Measurements from ENCODE around the gene SIX6. TPM values are rescaled to one million over a fixed set of nuclear protein-coding genes. Genes with fewer than 3 reads are reported as not detected.
A peak's percentile ranks its signal among the peaks of the same experiment; 100 is the strongest.

Gene SIX6
- total and polyA plus RNA-seq, 10 donors: not detected

DNA sequence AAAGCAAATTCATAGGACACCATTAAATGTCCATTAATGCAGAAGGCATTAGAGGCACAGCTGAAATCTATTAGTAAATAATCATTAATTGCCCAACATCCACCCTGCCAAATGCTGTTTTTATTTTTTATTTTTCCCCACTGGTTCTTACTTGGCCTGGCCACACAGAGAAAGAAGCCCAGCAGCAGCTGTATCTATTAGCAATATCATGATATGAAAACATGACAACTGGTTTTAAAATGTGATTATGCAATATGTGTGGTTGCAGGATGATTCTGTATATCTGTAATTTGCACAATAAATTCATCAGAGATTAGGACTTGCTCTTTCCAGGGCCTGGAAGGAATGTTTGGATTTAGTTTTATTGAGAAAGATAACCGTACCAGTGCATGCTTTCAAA is 44.9 kb downstream of the SIX6 start:
- no peaks in the 10 kb centered on the region for H3K4me1 ChIP-seq
- H3K4me3 ChIP-seq: no peak overlapping the region
- TF ChIP-seq, protein P1, sequence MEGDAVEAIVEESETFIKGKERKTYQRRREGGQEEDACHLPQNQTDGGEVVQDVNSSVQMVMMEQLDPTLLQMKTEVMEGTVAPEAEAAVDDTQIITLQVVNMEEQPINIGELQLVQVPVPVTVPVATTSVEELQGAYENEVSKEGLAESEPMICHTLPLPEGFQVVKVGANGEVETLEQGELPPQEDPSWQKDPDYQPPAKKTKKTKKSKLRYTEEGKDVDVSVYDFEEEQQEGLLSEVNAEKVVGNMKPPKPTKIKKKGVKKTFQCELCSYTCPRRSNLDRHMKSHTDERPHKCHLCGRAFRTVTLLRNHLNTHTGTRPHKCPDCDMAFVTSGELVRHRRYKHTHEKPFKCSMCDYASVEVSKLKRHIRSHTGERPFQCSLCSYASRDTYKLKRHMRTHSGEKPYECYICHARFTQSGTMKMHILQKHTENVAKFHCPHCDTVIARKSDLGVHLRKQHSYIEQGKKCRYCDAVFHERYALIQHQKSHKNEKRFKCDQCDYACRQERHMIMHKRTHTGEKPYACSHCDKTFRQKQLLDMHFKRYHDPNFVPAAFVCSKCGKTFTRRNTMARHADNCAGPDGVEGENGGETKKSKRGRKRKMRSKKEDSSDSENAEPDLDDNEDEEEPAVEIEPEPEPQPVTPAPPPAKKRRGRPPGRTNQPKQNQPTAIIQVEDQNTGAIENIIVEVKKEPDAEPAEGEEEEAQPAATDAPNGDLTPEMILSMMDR (IDR thresholded peaks at IDR 0.05 in 8 of 11, conservative IDR thresholded peaks at IDR 0.05 in 3 of 11): no peak
- no peak for TF ChIP-seq POLR2AphosphoS5 (IDR thresholded peaks at IDR 0.05)
- H3K27me3 ChIP-seq (replicated peaks in 1 of 7): peaks cover 0 to 28% (median 0%) of the 10 kb centered on the region in 7 donors
- intact Hi-C loops (cut with DNase I; ENCODE audit: low total_unique reads): loop anchor here (10.0 kb wide), 1 partner anchor 199 kb away; no protein-coding TSS in a partner anchor
- DNase-seq: no peak
- H3K27ac ChIP-seq: no peak overlapping the region
- 52 to 84% (median 75%) methylated on average over 1 of the region's 1 CpG for WGBS, 5 donors
- H3K9me3 ChIP-seq: peaks cover 0 to 4% (median 0%) of the 10 kb centered on the region in 8 donors
- no peaks in the 10 kb centered on the region for H3K36me3 ChIP-seq

DNA sequence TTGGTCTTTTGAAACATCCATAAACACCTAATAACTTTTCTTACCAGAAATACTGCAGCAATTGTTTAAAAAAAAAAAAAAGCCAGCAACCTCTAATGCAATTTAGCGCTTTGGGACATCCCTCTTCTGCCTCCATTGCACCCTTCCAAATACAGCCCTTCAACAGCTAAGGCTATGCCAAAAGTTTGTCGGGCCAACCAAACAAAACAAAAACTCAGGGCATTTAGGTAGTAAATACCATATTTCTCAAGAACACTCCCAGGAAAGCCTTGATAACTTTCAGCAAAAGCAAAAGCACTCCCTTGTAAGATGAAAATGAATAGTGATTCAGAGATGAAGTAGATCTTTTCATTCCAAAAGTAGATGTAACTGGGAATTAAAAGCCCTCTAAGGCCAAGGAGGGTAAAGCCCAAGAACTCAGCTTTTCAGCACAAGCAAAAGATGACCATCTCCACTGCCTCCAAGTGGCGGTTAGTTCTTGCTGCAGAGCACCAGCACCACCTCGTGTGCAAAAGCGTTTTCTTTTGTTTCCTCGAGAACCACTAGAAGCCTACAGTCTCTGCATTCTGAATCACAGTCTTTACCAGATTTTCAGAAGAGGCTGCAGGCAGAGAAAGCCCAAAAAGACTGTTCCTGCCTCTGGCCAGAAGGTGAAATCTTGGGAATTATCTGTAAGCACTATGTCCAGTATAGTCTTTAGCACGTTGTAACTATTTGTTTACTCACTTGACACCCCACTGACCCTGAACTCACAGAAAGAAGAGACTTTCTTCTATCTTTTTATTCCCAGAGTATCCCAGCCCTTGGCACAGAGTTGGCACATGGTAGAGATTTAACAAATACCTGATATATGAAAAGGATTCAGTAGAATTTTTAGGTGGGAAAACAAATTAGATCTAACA is 53.1 kb downstream of the SIX6 start:
- TF ChIP-seq, protein P1 (IDR thresholded peaks at IDR 0.05 in 8 of 11, conservative IDR thresholded peaks at IDR 0.05 in 3 of 11): peak in 2 of 11 experiments; percentile 12
- TF ChIP-seq POLR2AphosphoS5 (IDR thresholded peaks at IDR 0.05): no peak
- Histone ChIP-seq H3K27ac (no peak overlapping the region), H3K9me3 (no peaks in the 10 kb centered on the region), H3K4me3 (no peak overlapping the region), H3K4me1 (no peaks in the 10 kb centered on the region), H3K27me3 (replicated peaks in 1 of 7) (no peaks in the 10 kb centered on the region), H3K36me3 (no peaks in the 10 kb centered on the region)
- intact Hi-C loops (cut with DNase I; ENCODE audit: low total_unique reads): no loop called here
- DNase-seq: no peak
- 29 to 39% (median 34%) methylated on average over 7 of the region's 7 CpGs for WGBS, 5 donors

Small RNA genes within 50 kb of the gene (small RNA-seq; reads per million reads assigned to genes)
- 0 reads per million in 4 donors for gene AL049874.4

Other genes starting within 250 kb of the SIX6 start
- gene C14orf39, start 23.1 kb upstream of the SIX6 start, total RNA-seq: not detected
- gene C14orf39, start 23.1 kb upstream of the SIX6 start, polyA plus RNA-seq: not detected
- gene SIX1, start 140.3 kb downstream of the SIX6 start, total RNA-seq: not detected
- gene SIX1, start 140.3 kb downstream of the SIX6 start, polyA plus RNA-seq: under 1 TPM in 1 of 3 donors, not detected in 2; 0.03 TPM
- gene SIX4, start 215.2 kb downstream of the SIX6 start, total RNA-seq: under 1 TPM in 3 of 7 donors, not detected in 4; 0.34 to 0.51 (median 0.39) TPM
- under 1 TPM; 0.03 to 0.05 (median 0.04) TPM for gene SIX4, start 215.2 kb downstream of the SIX6 start, polyA plus RNA-seq
- 10 to 100 TPM; 20.4 to 34.3 (median 27.5) TPM for gene MNAT1, start 225.6 kb downstream of the SIX6 start, total RNA-seq
- gene MNAT1, start 225.6 kb downstream of the SIX6 start, polyA plus RNA-seq: 10 to 100 TPM; 11.9 to 13.8 (median 13.3) TPM